ENCODE measurements around the gene CAPN5.
"Not testable (repeated sequence)": the region's sequence is repeated elsewhere in the genome, so short reads cannot be mapped to it uniquely, and the experiment has no call there.

CAPN5 gene

DNA sequence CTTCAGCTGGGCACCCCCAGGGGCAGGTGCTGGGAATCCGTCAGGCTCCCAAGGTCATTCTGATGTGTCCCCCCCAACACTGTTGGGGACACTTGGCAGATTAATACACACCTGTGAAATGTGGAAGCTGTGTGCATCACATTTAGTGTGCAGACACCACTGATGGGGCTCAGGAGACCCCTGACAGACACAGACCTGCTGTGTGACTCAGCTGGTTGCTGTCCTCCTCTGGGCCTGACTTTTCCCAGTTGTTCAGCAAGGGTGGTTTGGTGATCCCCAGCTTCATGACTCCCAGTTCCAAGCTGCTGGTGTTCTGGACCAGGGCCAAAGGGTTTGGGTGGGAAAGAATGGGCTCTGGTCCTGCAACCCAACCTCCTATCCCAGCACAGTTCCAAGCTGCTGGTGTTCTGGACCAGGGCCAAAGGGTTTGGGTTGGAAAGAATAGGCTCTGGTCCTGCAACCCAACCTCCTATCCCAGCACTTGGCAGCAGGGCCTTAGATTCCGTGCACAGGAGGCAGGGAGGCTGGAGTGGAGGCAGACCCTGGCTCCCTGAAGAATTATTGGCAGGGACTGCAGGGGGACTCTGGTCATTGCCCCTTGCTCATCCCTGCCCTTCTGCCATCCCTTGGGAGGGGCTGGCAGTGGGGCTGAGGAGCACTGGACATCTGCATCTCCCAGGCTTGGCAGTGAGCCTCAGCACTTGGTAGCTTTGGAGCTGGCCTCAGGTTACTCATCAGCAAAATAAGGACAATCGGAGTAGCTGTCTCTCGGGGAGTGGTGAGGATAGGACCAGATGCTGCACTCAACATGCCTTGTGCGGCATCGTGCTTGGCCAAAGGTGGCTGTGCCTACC is 27.4 kb downstream of the CAPN5 start:
- no peak for DNase-seq (ENCODE audit: low read depth)
- no peak overlapping the region for H3K4me3 ChIP-seq (ENCODE audit: low read length)
- TF ChIP-seq, protein P1, sequence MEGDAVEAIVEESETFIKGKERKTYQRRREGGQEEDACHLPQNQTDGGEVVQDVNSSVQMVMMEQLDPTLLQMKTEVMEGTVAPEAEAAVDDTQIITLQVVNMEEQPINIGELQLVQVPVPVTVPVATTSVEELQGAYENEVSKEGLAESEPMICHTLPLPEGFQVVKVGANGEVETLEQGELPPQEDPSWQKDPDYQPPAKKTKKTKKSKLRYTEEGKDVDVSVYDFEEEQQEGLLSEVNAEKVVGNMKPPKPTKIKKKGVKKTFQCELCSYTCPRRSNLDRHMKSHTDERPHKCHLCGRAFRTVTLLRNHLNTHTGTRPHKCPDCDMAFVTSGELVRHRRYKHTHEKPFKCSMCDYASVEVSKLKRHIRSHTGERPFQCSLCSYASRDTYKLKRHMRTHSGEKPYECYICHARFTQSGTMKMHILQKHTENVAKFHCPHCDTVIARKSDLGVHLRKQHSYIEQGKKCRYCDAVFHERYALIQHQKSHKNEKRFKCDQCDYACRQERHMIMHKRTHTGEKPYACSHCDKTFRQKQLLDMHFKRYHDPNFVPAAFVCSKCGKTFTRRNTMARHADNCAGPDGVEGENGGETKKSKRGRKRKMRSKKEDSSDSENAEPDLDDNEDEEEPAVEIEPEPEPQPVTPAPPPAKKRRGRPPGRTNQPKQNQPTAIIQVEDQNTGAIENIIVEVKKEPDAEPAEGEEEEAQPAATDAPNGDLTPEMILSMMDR (conservative IDR thresholded peaks at IDR 0.05; ENCODE audit: low read length), result no peak

DNA sequence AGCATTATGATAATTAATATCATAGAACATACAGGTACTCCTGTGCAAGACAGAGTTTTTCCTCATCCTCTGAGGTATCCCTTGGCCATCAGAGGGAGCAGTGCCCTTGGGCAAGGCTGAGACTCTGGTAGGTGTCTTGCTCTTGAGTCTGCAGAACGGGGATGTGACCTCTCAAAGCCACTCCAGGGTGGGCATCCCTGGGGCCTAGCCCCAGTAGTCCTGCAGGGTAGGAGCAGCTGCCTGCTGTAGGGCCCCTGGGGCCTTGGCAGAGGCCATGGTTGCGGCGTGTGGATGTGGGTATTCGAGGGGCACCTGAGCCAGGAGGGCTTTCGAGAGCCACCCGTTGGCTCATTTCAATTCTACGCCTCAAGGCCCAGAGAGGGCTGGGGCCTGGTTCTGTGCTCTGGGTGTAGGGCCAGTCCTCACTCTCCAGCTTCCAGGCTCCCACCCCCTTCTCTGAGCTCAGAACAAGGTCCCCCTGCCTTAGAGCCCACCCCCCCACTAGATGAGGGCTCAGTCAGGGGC is 28.1 kb downstream of the CAPN5 start:
- no peak for DNase-seq (ENCODE audit: low read depth)
- TF ChIP-seq, protein P1 (conservative IDR thresholded peaks at IDR 0.05; ENCODE audit: low read length), result no peak
- H3K4me3 ChIP-seq (ENCODE audit: low read length), result no peak overlapping the region

DNA sequence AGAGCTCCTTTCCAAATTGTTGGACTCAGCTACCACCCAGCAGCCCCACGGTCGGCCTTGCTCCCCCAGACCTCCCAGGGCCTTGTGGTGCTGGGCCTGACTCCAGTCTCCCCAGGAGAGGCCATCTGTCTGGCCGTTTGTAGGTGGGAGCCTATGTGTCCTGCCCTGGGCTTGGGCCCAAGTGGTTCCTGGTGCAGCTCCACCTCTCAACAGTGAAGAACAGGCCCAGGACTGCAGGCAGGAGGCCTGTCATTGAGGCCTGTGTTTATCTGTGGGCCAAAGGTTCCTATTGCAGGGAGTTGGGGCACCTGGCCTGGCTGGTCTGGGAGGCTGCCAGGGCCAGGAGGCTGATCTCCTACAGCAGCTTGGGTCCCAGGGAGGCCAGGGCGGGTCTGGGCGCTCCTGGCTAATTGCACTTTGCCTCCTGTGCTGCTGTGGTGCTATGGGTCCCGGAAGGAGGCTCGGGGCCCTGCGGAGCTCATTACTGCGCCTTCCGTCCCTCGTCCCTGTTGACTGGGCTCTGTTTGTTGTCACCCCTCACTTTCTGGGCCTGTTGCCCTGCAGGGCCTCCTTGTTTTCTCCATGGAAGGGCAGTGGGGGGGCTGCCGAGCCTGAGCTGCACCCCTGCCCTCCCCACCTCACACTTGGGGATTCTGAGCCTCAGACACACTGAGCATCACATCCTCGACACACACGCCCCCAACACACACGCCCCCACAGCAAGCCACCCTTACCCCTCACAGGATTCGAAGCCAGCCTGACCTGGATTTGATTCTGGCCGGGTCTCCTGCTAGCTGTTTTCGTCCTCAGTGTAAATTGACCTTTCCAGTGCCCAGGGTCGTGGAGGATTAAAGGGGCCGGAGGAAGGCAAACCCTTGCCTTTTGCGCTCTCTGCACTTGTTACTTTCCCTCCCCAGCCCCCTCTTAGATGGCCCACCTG is 29.1 kb downstream of the CAPN5 start:
- no peak overlapping the region for H3K4me3 ChIP-seq (ENCODE audit: low read length)
- TF ChIP-seq, protein P1 (conservative IDR thresholded peaks at IDR 0.05; ENCODE audit: low read length), result no peak
- DNase-seq (ENCODE audit: low read depth), result no peak

DNA sequence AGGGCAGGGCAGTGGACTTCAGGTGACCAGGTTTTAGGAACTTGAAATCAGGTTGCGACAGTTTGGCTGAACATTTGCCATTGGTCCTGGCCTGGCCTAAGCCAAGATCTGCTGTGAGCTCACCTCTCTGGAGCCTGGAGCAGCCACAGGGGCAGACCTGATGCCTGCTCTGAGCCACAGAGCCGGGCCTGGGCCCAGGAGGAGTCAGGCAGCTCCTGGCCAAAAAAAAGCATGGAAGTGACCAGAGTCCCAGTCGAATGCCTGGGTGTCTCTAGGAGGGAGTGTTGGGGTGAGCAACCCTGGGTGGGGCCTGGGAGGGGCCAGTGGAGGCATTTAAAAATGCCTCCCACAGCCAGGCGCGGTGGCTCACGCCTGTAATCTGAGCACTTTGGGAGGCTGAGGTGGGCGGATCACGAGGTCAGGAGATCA is 29.8 kb downstream of the CAPN5 start:
- no peak overlapping the region for H3K4me3 ChIP-seq (ENCODE audit: low read length)
- DNase-seq (ENCODE audit: low read depth), result no peak
- TF ChIP-seq, protein P1 (conservative IDR thresholded peaks at IDR 0.05; ENCODE audit: low read length), result no peak

DNA sequence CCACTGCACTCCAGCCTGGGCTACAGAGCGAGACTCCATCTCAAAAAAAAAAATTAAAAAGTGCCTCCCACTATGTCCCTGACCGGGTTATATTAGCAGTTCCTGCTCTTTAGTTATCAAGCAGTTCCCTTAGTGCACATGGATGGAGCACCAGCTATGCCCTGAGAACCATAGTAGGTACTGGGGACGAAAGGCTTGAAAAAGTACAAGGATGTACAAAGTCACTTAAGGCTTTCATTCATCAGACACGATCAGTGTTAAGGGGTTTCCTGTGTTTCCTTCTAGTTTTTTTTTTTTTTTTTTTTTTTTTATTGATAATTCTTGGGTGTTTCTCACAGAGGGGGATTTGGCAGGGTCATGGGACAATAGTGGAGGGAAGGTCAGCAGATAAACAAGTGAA is 30.4 kb downstream of the CAPN5 start:
- DNase-seq (ENCODE audit: low read depth); H3K4me3 ChIP-seq (ENCODE audit: low read length): not testable (repeated sequence)

DNA sequence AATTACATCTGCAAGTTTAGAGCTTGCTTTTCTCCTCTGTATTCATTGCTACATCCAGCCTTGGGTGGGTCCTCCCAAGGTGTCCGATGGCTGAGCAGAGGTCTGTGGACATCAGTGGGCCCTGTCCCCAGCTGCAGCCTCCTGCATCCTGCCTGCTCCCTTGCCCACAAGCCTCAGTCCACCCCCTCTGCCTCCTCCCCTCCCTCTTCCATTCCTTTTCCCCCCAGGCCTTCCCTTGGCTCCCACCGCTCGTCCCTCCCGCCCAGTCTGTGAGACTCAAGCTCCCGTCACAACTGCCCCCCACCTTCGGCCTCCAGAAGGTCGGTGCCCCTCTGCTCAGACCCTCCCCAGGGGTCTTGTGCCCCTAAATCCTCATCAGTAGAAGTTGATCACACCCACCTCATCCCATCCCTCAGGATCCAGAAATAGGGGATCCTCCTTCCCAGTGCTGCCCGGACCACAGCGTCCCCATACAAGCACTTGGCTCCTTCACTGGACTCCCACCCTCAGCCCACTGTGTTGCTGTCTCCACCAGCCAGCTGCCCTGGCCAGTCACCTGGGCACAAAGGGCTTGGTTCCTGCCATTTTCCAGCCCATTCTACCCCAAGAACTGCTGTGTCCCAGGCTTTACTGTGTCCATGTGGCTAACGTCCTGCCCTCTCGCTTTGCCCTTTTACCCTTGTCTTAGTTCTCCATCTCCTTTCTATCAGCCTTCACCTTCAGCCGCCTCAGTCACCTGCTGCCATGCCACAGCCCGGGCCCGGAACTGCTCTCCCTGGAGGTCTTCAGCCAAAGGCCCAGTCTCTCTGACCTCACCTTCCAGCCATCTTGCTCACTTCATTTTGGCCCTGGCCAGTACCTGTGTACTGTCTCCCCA is 33.6 kb downstream of the CAPN5 start:
- no peak overlapping the region for H3K4me3 ChIP-seq (ENCODE audit: low read length)
- TF ChIP-seq, protein P1 (conservative IDR thresholded peaks at IDR 0.05; ENCODE audit: low read length), result no peak
- no peak for DNase-seq (ENCODE audit: low read depth)

Data from AG10803 (cell line).